ENCODE data around the gene GALNT2. TPM values are rescaled to one million over a fixed set of nuclear protein-coding genes. Genes with fewer than 3 reads are reported as not detected.

GALNT2 gene
- total and polyA plus RNA-seq, 2 of the 13 experiments (the other 11 are each of a cell fraction or from before 2014, with no cell fraction given) = 39.3 to 39.6 TPM

DNA sequence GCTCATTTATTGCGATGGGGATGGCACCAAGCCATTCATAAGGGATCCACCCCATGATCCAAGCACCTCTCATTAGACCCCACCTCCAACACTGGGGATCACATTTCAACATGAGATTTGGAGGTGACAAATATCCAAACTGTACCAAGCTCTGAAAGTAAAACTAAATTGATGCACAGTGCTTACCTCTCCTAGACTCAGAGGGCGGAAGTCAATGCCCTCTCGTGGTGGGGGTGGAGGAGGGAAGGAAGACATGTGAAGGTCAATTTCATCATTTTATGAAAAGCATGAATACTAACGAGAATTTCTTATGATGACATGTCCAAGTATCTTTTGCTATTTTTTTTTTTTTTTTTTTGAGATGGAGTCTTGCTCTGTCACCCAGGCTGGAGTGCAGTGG, 239.1 kb downstream of the GALNT2 start:
- Histone ChIP-seq H3K4me2 (ENCODE audit: low read depth, low read length) (no peak overlapping the region), H3K4me1 (ENCODE audit: insufficient read depth, low read length) (peaks cover 12% of the 10 kb centered on the region), H3K27ac (ENCODE audit: extremely low read length, insufficient read depth, low read length) (no peak overlapping the region), H3K4me3 (replicated peaks in 1 of 3; ENCODE audit: insufficient read depth in 1 of 3, low read depth in 2 of 3, low read length in 3 of 3) (no peak overlapping the region), H3K27me3 (ENCODE audit: control insufficient read depth in 1 of 2, insufficient read depth in 2 of 2, low read length in 2 of 2) (peaks cover 2 to 10% of the 10 kb centered on the region in 2 experiments; a peak in 3 of 5 replicates), H3K9me3 (ENCODE audit: low read length) (no peaks in the 10 kb centered on the region), H3K79me2 (ENCODE audit: insufficient read depth, low read length) (no peaks in the 10 kb centered on the region), H3K36me3 (replicated peaks in 1 of 2; ENCODE audit: control insufficient read depth in 1 of 2, insufficient read depth in 2 of 2, low read length in 2 of 2) (no peaks in the 10 kb centered on the region), H4K20me1 (ENCODE audit: insufficient read depth, low read length) (no peaks in the 10 kb centered on the region), H2AFZ (ENCODE audit: low read length) (no peak overlapping the region), H3K9ac (ENCODE audit: insufficient read depth, low read depth, low read length) (no peak overlapping the region)
- no peak for ATAC-seq
- POLR2A ChIA-PET = no interaction called here
- no peak for DNase-seq (ENCODE audit: low spot score)
- FAIRE-seq = no peak
- BruUV-seq (replicated peaks) = no TSS peak
- intact Hi-C loops (cut with micrococcal nuclease; ENCODE audit: unreplicated experiment) (no loop called here), in situ Hi-C loops (cut with HindIII; ENCODE audit: extremely low pct_ligation_motif_present, low pct_unique_long_range_greater_than_20kb) (no loop called here)
- WGBS (ENCODE audit: low lambda C conversion rate) = 52% methylated on average over 4 of the region's 4 CpGs
- CTCF ChIA-PET (ENCODE audit: low intra/inter-chr PET ratio, low total read pairs) = no interaction called here
- no peak for TF ChIP-seq FOXJ3 (CRISPR knock-in tag; IDR thresholded peaks at IDR 0.05; ENCODE audit: borderline replicate concordance)
- no peak for TF ChIP-seq ZNF749 (CRISPR knock-in tag; IDR thresholded peaks at IDR 0.05; ENCODE audit: borderline replicate concordance)
- TF ChIP-seq, protein P1, sequence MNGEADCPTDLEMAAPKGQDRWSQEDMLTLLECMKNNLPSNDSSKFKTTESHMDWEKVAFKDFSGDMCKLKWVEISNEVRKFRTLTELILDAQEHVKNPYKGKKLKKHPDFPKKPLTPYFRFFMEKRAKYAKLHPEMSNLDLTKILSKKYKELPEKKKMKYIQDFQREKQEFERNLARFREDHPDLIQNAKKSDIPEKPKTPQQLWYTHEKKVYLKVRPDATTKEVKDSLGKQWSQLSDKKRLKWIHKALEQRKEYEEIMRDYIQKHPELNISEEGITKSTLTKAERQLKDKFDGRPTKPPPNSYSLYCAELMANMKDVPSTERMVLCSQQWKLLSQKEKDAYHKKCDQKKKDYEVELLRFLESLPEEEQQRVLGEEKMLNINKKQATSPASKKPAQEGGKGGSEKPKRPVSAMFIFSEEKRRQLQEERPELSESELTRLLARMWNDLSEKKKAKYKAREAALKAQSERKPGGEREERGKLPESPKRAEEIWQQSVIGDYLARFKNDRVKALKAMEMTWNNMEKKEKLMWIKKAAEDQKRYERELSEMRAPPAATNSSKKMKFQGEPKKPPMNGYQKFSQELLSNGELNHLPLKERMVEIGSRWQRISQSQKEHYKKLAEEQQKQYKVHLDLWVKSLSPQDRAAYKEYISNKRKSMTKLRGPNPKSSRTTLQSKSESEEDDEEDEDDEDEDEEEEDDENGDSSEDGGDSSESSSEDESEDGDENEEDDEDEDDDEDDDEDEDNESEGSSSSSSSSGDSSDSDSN (CRISPR knock-in tag; IDR thresholded peaks at IDR 0.05) = no peak
- TF ChIP-seq ZNF354B (CRISPR knock-in tag; IDR thresholded peaks at IDR 0.05) = no peak
- TF ChIP-seq, protein P2, sequence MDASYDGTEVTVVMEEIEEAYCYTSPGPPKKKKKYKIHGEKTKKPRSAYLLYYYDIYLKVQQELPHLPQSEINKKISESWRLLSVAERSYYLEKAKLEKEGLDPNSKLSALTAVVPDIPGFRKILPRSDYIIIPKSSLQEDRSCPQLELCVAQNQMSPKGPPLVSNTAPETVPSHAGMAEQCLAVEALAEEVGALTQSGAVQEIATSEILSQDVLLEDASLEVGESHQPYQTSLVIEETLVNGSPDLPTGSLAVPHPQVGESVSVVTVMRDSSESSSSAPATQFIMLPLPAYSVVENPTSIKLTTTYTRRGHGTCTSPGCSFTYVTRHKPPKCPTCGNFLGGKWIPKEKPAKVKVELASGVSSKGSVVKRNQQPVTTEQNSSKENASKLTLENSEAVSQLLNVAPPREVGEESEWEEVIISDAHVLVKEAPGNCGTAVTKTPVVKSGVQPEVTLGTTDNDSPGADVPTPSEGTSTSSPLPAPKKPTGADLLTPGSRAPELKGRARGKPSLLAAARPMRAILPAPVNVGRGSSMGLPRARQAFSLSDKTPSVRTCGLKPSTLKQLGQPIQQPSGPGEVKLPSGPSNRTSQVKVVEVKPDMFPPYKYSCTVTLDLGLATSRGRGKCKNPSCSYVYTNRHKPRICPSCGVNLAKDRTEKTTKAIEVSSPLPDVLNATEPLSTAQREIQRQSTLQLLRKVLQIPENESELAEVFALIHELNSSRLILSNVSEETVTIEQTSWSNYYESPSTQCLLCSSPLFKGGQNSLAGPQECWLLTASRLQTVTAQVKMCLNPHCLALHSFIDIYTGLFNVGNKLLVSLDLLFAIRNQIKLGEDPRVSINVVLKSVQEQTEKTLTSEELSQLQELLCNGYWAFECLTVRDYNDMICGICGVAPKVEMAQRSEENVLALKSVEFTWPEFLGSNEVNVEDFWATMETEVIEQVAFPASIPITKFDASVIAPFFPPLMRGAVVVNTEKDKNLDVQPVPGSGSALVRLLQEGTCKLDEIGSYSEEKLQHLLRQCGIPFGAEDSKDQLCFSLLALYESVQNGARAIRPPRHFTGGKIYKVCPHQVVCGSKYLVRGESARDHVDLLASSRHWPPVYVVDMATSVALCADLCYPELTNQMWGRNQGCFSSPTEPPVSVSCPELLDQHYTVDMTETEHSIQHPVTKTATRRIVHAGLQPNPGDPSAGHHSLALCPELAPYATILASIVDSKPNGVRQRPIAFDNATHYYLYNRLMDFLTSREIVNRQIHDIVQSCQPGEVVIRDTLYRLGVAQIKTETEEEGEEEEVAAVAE (CRISPR knock-in tag; IDR thresholded peaks at IDR 0.05; ENCODE audit: borderline replicate concordance) = no peak
- no peak for TF ChIP-seq ZNF550 (CRISPR knock-in tag; IDR thresholded peaks at IDR 0.05; ENCODE audit: borderline replicate concordance)
- no peak for TF ChIP-seq PITX1 (CRISPR knock-in tag; IDR thresholded peaks at IDR 0.05)
- no peak for TF ChIP-seq ZNF660 (CRISPR knock-in tag; IDR thresholded peaks at IDR 0.05; ENCODE audit: borderline replicate concordance, low read depth)
- TF ChIP-seq CENPT (CRISPR knock-in tag; IDR thresholded peaks at IDR 0.05; ENCODE audit: low read depth) = no peak
- TF ChIP-seq ZNF101 (CRISPR knock-in tag; IDR thresholded peaks at IDR 0.05; ENCODE audit: borderline replicate concordance, low read depth) = no peak
- TF ChIP-seq NR2F6 (IDR thresholded peaks at IDR 0.05) = no peak
- no peak for TF ChIP-seq NR2F6 (CRISPR knock-in tag; IDR thresholded peaks at IDR 0.05)
- TF ChIP-seq ZMYM2 (CRISPR knock-in tag; IDR thresholded peaks at IDR 0.05) = no peak

Measured in HepG2 (cell line).